ENCODE data around the gene AGPS. TPM values are rescaled to one million over a fixed set of nuclear protein-coding genes. Genes with fewer than 3 reads are reported as not detected.

The AGPS gene
- total RNA-seq, 2 donors from 2014 or later: 54.3 to 62.2 TPM

DNA sequence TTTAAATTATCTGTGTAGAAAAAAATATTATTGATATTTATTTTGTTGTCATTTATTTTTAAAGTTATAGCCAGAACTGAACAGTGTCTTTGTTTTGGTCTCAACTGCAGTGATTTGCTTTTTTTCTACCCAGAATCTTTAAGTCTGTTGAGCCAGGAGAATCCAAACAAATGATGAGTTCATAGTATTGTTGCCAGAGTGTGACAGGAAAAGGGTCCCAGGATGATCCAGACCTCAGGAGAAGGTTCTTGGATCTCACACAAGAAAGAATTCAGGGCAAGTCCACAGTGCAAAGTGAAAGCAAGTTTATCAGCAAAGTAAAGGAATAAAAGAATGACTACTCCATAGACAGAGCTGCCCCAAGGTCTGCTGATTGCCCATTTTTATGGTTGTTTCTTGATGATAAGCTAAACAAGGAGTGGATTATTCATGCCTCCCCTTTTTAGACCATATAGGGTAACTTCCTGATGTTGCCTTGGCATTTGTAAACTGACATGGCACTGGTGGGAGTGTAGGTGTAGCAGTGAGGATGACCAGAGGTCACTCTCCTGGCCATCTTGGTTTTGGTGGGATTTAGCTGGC is 127.1 kb downstream of the AGPS start:
- DNase-seq (ENCODE audit: low spot score) (no peak), ATAC-seq (no peak)
- no peaks in the 10 kb centered on the region for H3K9me3 Mint-ChIP-seq
- H3K4me3 Mint-ChIP-seq: no peak overlapping the region
- no peaks in the 10 kb centered on the region for H3K27me3 Mint-ChIP-seq
- peaks cover 13% of the 10 kb centered on the region for H3K36me3 Mint-ChIP-seq
- peaks cover 0 to 3% of the 10 kb centered on the region in 2 donors for H3K4me1 Mint-ChIP-seq (ENCODE audit: low read depth in 2 of 2)
- H3K27ac Mint-ChIP-seq: no peak overlapping the region

DNA sequence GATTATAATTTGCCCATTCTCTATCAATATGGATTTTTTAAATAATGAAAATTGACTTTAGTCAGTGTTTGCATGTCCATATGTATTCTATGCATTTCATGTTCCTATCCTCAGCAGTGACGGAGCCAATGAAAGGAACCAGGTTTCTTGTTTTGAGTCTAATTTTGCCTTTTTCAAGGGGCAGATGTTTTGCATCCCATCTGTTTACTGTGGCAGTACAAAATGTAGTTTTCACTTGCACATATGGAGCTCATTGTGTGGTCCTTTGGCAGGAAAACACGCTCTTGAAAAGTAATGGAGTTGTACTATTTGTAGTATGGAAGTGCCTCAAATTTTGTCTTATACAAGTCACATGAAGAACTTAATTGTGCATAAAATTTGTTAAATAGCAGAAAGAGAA is 127.8 kb downstream of the AGPS start:
- H3K4me3 Mint-ChIP-seq: no peak overlapping the region
- H3K27ac Mint-ChIP-seq: no peak overlapping the region
- no peak for ATAC-seq
- no peak for DNase-seq (ENCODE audit: low spot score)
- peaks cover 0 to 5% of the 10 kb centered on the region in 2 donors for H3K4me1 Mint-ChIP-seq (ENCODE audit: low read depth in 2 of 2)
- no peaks in the 10 kb centered on the region for H3K9me3 Mint-ChIP-seq
- H3K36me3 Mint-ChIP-seq: peaks cover 12% of the 10 kb centered on the region
- no peaks in the 10 kb centered on the region for H3K27me3 Mint-ChIP-seq

DNA sequence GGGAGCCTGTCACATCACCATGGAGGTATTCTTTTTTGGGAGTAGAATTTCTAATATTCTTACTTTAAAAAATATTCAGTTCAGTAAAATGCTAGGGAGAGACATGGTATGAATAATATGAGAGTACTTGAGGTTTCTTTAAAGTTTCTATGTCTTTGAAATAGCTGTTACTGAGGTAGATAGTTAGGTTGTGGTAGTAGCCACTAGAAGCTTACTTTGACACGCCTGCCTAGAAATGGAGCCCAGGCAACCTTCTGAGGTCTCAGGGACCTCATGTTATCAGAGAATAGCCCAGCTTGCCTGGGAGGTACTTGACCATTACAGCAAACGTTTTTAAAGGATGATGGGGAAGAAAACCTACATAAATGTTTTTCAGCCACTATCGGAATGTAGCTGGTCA is 131.2 kb downstream of the AGPS start:
- no peaks in the 10 kb centered on the region for H3K27me3 Mint-ChIP-seq
- no peak overlapping the region for H3K4me3 Mint-ChIP-seq
- ATAC-seq (no peak), DNase-seq (ENCODE audit: low spot score) (no peak)
- peaks cover 15% of the 10 kb centered on the region for H3K36me3 Mint-ChIP-seq
- no peak overlapping the region for H3K27ac Mint-ChIP-seq
- peaks cover 0 to 3% of the 10 kb centered on the region in 2 donors for H3K4me1 Mint-ChIP-seq (ENCODE audit: low read depth in 2 of 2)
- no peaks in the 10 kb centered on the region for H3K9me3 Mint-ChIP-seq

DNA sequence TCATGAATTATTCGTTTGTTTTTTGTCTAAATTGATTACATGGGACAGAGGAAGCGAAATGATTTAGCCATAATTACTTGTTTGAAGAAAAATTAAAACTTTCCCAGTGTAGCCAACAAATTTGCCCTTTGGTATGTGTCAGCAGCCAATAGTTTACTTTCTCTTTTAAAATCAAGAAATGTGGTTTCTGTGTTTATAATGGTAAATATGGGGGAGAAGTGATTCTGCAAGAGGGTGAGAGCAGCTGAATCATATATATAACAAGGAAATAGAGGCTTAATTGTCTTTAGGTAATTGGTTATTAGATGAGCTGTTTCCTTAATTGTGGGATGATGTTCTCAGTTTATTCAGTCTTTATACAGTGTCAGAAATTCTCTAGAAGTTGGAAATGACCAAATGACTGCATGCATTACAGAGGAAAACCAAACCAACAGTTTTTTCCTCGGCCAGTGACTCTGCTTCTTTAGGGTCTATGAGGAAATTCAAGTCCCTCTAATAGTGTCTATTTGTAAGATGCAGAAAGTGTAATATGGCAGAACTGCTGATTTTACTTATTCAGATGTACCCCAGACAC is 132.9 kb downstream of the AGPS start:
- no peaks in the 10 kb centered on the region for H3K9me3 Mint-ChIP-seq
- ATAC-seq: peak in 1 of 2 donors; percentile 43

DNA sequence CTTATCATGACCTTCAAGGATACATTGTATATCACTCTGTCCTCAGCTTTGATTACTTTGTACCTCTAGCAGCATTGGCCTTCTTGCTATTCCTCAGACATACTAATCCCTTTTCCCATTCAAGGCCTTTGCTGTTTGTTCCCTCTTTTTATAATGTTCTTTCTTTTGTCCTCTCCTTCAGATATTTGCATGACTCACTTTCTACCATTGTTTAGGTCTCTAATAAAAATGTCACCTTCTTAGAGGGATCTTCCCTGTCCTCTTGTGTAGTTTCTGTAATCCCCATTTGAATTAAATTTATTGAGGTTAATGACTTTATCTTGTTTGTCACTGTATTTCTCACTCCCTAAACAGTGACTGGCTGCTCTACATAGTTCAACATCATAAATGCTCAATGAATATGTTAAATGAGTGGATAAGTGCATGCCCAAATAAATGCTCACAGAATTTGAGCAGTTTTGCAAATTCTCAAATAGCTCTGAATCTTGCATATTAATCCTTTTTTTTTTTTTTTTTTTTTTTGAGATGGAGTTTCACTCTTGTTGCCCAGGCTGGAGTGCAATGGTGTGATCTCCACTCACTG is 135.9 kb downstream of the AGPS start:
- H3K27ac Mint-ChIP-seq: no peak overlapping the region
- H3K36me3 Mint-ChIP-seq: peaks cover 11% of the 10 kb centered on the region
- H3K9me3 Mint-ChIP-seq: no peaks in the 10 kb centered on the region
- H3K4me3 Mint-ChIP-seq: no peak overlapping the region
- ATAC-seq: no peak
- H3K27me3 Mint-ChIP-seq: no peaks in the 10 kb centered on the region
- DNase-seq (ENCODE audit: low spot score): no peak
- peaks cover 0 to 3% of the 10 kb centered on the region in 2 donors for H3K4me1 Mint-ChIP-seq (ENCODE audit: low read depth in 2 of 2)

More for the DNA sequence above, 132.9 kb downstream of the AGPS start:
- peaks cover 11% of the 10 kb centered on the region for H3K36me3 Mint-ChIP-seq
- no peak overlapping the region for H3K27ac Mint-ChIP-seq
- H3K4me1 Mint-ChIP-seq (ENCODE audit: low read depth in 2 of 2): peaks cover 0 to 3% of the 10 kb centered on the region in 2 donors
- H3K27me3 Mint-ChIP-seq: no peaks in the 10 kb centered on the region
- no peak for DNase-seq (ENCODE audit: low spot score)
- no peak overlapping the region for H3K4me3 Mint-ChIP-seq

DNA sequence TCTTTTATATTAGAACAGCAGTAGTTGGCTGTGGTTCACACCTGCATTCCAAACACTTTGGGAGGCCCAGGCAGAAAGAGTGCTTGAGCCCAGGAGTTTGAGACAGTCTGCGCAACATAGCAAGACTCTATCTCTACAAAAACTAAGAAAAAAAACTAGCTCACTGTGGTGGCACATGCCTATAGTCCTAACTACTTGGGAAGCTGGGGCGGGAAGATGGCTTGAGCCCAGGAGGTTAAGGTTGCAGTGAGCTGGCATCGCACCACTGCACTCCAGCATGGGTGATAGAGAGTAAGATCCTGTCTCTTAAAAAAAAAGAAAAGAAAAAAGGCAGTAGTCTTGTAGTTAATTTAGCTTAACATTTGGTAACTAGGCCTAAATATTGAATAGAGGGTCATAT is 136.6 kb downstream of the AGPS start:
- Mint-ChIP-seq H3K4me1 (ENCODE audit: low read depth in 2 of 2) (peaks cover 0 to 3% of the 10 kb centered on the region in 2 donors), H3K27ac (no peak overlapping the region), H3K9me3 (no peaks in the 10 kb centered on the region), H3K27me3 (no peaks in the 10 kb centered on the region), H3K4me3 (no peak overlapping the region), H3K36me3 (peaks cover 11% of the 10 kb centered on the region)
- ATAC-seq (no peak), DNase-seq (ENCODE audit: low spot score) (no peak)

DNA sequence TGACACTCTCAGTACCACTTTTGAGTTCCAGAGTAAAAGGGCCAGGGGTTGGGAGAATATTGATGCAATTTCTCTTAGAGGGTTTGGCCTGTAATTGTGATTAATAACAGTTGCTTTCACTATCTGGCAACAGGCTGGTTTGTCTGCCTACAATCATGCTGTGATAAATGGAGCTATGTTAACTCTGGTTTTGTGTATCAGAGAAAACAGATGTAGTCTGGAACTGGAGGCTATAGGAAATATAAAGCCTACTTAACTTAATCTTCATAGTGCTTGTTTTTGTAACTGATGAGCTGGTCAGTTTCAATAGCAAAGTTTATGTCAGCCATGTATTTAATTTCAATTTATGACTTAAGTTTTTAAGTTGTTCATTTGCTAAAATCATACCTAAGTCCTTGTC is 138.0 kb downstream of the AGPS start:
- Mint-ChIP-seq H3K27me3 (no peaks in the 10 kb centered on the region), H3K36me3 (peaks cover 6% of the 10 kb centered on the region), H3K4me3 (no peak overlapping the region), H3K9me3 (no peaks in the 10 kb centered on the region), H3K4me1 (ENCODE audit: low read depth in 2 of 2) (no peaks in the 10 kb centered on the region), H3K27ac (no peak overlapping the region)
- no peak for ATAC-seq
- DNase-seq (ENCODE audit: low spot score): no peak

DNA sequence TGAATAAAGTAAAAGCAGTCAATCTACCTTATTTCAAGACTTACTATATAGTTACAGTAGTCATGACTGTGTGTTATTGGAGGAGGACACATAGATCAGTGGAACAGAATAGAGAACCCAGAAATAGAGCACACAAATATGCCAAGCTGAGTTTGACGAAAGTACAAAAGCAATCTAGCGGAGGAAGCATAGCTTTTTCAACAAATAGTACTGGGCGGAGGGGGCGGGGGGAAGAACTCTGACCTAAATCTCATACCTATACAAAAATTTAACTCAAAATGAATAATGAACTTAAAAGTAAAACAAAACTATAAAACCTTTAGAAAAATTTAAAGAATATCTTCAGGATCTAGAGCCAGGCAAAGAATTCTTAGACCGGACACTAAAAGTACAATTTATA is 139.1 kb downstream of the AGPS start:
- Mint-ChIP-seq H3K4me1 (ENCODE audit: low read depth in 2 of 2) (no peaks in the 10 kb centered on the region), H3K27me3 (no peaks in the 10 kb centered on the region), H3K4me3 (no peak overlapping the region), H3K27ac (no peak overlapping the region), H3K36me3 (peaks cover 6% of the 10 kb centered on the region), H3K9me3 (no peaks in the 10 kb centered on the region)
- DNase-seq (ENCODE audit: low spot score): no peak
- no peak for ATAC-seq

DNA sequence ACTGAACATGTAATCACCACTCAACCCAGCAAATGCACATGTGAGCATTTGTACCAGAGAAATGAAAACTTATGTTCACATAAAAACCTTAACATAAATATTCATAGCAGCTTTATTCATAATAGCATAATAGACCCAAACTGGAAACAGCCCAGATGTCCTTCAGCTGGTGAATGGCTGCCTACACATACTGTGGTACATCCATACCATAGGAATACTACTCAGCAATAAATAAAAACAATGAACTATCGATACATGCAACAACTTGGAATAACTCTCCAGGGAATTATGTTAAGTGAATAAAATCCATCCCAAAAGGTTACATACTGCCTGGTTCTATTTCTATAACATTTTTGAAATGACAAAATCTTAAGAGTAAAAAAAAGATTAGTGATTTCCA is 140.0 kb downstream of the AGPS start:
- Mint-ChIP-seq H3K4me3 (no peak overlapping the region), H3K27me3 (no peaks in the 10 kb centered on the region), H3K27ac (no peak overlapping the region), H3K9me3 (no peaks in the 10 kb centered on the region), H3K4me1 (ENCODE audit: low read depth in 2 of 2) (no peaks in the 10 kb centered on the region), H3K36me3 (peaks cover 6% of the 10 kb centered on the region)
- DNase-seq (ENCODE audit: low spot score): no peak
- ATAC-seq: no peak

DNA sequence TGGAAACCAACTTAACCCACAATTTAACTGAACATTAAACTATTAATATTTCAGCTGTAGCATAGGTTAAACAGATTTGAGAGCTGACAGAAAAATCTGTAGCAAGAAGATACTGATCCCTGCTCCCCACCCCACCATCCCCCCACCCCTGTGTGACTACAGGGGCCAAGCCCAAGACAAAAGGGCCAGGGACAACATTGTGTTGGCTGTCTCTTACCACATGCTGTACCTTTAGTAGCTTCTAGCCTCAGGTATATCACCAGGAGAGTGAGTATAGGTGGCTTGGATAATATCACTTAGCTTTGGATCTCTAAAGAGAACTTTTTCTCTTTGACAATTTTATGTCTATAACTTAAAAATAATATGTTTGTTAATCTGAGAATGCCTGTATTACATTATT is 140.7 kb downstream of the AGPS start:
- H3K9me3 Mint-ChIP-seq: no peaks in the 10 kb centered on the region
- peaks cover 4% of the 10 kb centered on the region for H3K36me3 Mint-ChIP-seq
- H3K4me3 Mint-ChIP-seq: no peak overlapping the region
- no peak overlapping the region for H3K27ac Mint-ChIP-seq
- no peaks in the 10 kb centered on the region for H3K4me1 Mint-ChIP-seq (ENCODE audit: low read depth in 2 of 2)
- H3K27me3 Mint-ChIP-seq: no peaks in the 10 kb centered on the region
- ATAC-seq (no peak), DNase-seq (ENCODE audit: low spot score) (no peak)

DNA sequence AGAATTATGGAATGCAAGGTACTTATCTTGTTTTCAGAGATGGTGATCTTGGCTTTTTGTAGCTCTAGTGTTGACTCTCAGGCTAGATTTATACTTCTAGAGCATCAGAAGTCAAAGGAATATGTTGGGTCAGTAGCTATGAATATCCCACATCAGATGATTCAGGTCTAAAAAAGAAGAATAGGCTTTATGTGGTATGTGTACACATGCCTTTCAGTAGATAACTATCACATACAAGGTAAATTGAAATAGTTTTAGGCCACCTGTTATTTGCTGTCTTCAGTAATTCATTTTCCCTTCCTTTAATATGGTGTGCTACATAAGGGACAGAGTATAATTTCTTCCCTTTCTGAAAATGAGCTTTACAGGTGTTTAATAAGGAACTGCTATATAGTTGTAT is 142.4 kb downstream of the AGPS start:
- no peak overlapping the region for H3K4me3 Mint-ChIP-seq
- no peak for DNase-seq (ENCODE audit: low spot score)
- no peaks in the 10 kb centered on the region for H3K36me3 Mint-ChIP-seq
- H3K27ac Mint-ChIP-seq: no peak overlapping the region
- no peaks in the 10 kb centered on the region for H3K4me1 Mint-ChIP-seq (ENCODE audit: low read depth in 2 of 2)
- ATAC-seq: no peak
- H3K27me3 Mint-ChIP-seq: no peaks in the 10 kb centered on the region
- no peaks in the 10 kb centered on the region for H3K9me3 Mint-ChIP-seq

DNA sequence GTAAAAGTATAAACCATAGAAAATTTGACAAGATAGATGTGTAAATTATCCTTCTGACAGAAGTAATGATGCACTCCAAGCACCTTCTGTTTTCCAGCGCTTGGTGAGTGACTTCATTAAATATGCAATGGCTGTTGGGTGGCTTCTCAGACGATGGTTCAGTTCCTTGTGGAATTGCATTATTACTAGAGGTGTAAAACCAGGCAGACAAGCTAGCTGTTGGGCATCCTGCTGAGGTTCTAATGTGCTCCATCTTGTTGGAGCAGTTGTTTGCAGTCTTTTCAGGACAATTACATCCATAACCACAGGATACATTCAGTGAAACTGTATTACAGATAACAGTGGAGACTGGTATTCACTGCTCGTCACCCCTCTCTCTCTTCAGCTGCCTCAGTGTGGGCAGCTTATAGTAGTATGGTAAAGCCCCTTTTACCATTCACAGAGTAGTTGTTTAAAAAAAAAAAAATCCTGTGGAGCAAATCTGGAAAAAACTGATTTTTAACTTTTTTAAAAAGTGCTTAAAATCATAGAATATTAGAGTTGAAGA is 143.5 kb downstream of the AGPS start:
- Mint-ChIP-seq H3K4me1 (ENCODE audit: low read depth in 2 of 2) (no peaks in the 10 kb centered on the region), H3K4me3 (no peak overlapping the region), H3K36me3 (no peaks in the 10 kb centered on the region), H3K27me3 (no peaks in the 10 kb centered on the region), H3K27ac (no peak overlapping the region), H3K9me3 (no peaks in the 10 kb centered on the region)
- DNase-seq (ENCODE audit: low spot score): no peak
- ATAC-seq: no peak

DNA sequence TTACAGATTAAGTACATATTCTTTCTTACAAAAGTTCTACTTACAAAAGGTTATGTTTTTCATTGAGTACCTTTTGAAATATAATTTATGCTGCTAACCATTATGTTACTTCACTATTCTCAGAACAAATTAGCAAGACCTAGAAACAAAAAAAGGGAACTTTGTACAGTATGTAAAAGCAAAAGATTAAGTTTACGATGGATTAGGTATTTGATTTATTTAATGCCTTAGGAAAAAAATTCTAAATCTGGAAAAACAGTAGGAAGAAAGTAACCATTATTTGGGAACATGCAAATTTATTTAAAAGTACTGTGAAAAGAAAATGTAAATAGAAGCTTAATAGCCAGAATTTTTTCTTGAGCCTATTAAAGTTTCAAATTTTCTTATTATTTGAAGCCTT is 144.6 kb downstream of the AGPS start:
- H3K4me1 Mint-ChIP-seq (ENCODE audit: low read depth in 2 of 2): no peaks in the 10 kb centered on the region
- H3K36me3 Mint-ChIP-seq: no peaks in the 10 kb centered on the region

DNA sequence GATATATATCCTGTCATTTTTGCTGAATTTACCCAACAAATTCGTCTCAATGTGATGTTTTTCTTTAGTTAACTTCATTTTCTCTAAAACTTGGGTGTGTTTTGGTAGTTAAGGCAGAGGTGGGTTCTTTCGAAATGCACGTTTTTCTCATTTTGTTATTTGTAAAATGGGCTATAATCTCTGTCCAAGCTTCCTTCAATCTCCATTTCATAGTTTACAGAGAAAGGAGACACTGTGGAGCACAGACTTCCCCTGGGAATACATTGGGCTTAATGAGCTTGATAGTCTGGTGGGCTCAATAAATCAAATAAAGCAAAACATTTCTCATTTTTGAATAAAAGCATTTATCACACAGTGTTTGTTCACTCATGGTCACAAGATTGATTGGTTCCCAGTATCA is 145.1 kb downstream of the AGPS start:
- DNase-seq (ENCODE audit: low spot score) (no peak), ATAC-seq (no peak)
- Mint-ChIP-seq H3K4me3 (no peak overlapping the region), H3K9me3 (no peaks in the 10 kb centered on the region), H3K27ac (no peak overlapping the region), H3K27me3 (no peaks in the 10 kb centered on the region), H3K4me1 (ENCODE audit: low read depth in 2 of 2) (no peaks in the 10 kb centered on the region), H3K36me3 (no peaks in the 10 kb centered on the region)

More for the DNA sequence above, 144.6 kb downstream of the AGPS start:
- ATAC-seq (no peak), DNase-seq (ENCODE audit: low spot score) (no peak)
- H3K9me3 Mint-ChIP-seq: no peaks in the 10 kb centered on the region
- H3K27ac Mint-ChIP-seq: no peak overlapping the region
- no peaks in the 10 kb centered on the region for H3K27me3 Mint-ChIP-seq
- H3K4me3 Mint-ChIP-seq: no peak overlapping the region

All from natural killer cell treated with Interleukin-12 subunit alpha and Interleukin-12 subunit beta and Interleukin-15 and Interleukin-18, amount 100 ng/mL, for 72 hours (primary cell).